Hippocampal formation (tissue), 2 donors: ENCODE results near the gene SAA2.
"Not testable (repeated sequence)": the region's sequence is repeated elsewhere in the genome, so short reads cannot be mapped to it uniquely, and the experiment has no call there.

Source experiments
- DNase-seq, 2 donors: peaks; one replicate each; lab custom pipeline; 2025; lab: John Stamatoyannopoulos, UW

Gene SAA2

DNA sequence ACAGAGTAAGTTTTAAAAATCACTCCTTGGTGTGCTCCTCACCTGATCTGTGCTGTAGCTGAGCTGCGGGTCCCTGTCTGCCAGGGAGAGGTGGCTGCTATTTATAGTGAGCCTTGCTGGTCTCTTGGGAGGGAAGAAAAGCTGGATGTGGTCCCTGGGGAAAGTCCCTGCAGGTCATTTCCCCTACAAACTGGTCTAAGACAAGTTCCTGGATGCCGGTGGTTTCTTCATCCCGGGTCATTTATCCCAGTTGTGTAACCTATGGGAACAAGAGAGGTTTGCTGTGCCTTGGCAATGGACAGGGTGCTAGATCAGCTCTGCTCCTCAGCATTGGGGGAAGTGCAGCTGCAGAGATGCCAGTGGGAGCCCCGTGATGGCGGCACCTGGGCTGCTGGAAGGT is at the start of gene SAA2:
Gene SAA2, minus strand, starts transcription at position 108 of the 400 bp plus-strand sequence. CDS start 657 bp downstream, outside the sequence.
- DNase-seq = no peak

DNA sequence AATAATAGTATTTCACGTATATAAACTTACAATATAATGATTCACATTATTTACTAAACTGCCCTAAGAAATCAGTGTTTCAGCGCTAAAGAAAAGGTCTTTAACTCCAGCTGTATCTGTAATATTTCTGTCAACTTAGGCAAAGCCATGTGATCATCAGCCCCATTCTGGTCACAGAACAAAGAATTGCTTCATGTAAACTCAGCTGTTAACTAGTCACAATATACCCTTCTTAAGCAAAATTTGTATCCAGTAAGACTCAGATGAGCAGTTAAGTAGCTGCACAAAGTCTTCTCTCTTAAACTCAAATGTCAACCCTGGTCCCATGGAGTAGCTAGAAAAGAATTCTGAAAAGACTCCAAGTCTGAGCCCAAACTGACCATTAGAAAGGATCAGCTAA is 46.8 kb upstream of the SAA2 start:
- no peak for DNase-seq

DNA sequence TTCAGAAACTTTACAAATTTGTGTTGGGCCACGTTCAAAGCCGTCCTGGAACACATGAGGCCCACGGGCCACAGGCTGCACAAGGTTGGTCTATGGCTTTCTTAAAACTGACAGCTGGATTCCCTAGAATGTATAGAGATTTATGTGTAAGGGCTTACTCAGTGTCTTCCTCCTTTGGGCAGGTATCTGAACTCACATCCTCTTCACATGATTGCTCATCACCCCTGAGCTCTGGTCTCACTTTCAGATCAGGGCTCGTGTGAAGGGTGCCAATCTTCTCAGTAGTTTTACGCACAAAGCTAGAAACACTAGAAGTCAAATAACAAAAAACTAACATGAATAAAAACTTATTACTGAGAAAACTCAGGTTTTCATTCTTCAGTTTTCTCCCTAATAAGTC is 46.4 kb upstream of the SAA2 start:
- DNase-seq = no peak

GRCh38 chr11:18288911-18289310 is 40.4 kb upstream of the SAA2 start:
- no peak for DNase-seq

DNA sequence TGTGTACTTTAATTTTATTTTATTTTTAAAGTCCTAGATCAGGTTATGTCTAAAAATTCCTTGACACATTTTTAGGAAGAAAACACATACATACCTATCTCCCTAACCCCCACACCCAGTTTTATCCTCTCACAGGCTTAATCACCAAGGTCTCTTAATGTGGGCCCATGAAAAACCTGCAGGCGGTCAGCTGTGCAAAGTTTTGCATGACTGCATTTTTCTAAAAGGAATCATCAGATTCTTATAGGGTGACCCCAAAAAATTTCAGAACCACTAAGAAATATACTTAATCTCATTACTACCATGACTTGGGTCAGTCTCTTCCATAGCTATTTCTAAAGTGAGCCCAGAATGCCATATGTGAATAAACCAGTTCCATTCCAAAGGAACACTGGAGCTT is 37.4 kb upstream of the SAA2 start:
- no peak for DNase-seq

DNA sequence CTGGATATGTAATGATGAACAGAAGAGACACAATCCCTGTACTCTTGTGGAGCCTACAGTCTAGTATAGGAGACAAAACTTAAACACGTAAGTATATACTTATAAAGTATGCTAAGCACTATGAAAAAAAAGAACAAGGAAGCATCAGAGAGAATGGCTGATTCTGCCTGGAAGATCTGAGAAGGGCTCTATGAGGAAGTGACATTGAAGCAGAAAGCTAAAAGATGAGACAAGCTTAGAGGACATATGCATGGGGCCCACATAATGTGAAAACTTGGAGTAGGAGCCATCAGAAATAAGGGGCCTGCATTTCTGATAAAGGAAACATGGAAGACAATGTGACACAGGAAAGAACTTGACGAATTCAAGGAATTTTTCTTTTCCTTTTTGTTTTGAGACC is 34.2 kb upstream of the SAA2 start:
- DNase-seq = no peak

DNA sequence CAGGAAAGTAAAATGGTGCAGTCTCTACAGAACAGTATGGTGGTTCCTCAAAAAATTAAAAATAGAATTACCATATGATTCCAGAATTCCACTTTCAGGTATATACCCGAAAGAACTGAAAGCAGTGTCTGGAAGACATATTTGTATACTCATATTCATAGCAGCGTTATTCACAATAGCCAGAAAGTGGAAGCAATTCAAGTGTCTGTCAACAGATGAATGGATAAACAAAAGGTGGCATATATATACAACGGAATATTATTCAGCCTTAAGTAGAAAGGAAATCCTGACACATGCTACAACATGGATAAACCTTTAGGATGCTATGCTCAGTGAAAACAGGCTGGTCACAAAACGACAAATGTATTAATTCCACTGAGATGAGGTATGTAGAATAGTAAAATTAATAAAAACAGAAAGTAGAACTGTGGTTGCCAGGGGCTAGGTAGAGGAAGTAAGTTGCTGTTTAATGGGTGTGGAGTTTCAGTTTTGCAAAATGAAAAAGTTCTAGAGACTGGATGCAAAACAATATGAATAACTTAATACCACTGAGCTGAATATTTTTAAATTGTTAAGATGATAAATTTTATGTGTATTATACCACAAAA is 32.1 kb upstream of the SAA2 start:
- no peak for DNase-seq

- DNase-seq = peak in 1 of 2 donors; percentile 3
These were observed 29.2 kb upstream of the SAA2 start for GRCh38 chr11:18277565-18278271.

- DNase-seq = no peak
These were observed 22.7 kb upstream of the SAA2 start for GRCh38 chr11:18271206-18271605.

- no peak for DNase-seq
These were observed 21.6 kb upstream of the SAA2 start for GRCh38 chr11:18270102-18270501.

DNA sequence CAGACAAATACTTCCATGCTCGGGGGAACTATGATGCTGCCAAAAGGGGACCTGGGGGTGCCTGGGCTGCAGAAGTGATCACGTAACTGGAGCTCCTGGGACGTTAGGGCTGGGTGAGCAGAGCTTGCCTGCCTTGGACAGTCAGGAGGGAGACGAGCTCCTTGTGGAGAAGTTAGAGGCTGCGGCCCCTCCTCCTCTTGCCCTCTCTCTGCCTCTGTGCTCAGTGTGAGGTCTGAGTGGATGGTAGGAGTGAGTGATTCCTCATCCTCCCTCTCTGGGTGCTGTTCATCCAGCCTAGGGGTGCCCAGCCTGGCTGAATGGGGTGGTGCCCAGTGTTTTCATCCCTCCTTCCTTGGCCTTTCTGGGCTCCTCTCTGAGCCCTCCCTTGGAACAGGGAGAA is 20.8 kb upstream of the SAA2 start:
- DNase-seq = not testable (repeated sequence)

DNA sequence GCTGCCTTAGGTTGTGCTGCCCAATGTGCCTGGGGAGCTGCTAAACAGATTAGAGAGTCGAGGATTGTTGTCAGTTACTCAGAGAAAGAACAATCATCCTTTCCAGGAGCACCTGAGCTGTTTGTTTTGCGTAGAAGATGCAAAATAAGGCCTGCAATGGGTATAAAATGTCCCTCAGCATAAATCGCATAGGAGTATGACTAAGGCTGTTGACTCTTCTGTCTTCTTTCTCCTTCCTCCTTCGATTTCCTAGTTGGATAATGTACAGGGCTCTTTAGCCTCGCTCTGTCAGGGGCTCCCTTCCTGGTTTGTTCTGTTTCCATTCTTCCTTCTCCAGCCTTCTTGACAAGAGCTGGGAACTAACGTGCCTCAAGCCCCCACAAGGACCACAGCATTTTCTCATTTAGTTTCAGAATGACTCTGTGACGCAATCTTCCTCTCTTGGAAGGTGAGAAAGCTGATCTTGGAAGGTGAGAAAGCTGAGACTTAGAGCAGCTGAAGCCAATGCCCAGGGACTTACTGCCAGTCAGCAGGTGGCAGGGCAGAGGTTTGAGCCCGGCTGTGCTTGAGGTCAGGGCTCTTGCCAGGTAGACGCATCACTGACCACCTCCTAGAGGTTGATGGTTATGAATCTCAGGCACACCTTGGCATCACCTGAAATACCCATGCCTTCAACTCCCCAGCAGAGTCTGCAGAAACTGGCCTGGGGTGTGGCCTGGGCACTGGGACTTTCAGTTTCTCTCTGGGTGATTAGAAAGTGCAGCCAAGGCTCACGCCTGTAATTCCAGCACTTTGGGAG is 19.1 kb upstream of the SAA2 start:
- not testable (repeated sequence) for DNase-seq

DNA sequence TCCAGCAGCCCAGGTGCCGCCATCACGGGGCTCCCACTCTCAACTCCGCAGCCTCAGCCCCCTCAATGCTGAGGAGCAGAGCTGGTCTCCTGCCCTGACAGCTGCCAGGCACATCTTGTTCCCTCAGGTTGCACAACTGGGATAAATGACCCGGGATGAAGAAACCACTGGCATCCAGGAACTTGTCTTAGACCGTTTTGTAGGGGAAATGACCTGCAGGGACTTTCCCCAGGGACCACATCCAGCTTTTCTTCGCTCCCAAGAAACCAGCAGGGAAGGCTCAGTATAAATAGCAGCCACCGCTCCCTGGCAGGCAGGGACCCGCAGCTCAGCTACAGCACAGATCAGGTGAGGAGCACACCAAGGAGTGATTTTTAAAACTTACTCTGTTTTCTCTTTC is 17.5 kb upstream of the SAA2 start, which contains the start of gene SAA1:
Gene SAA1, plus strand, starts transcription at position 316 of the 400 bp plus-strand sequence. CDS start 624 bp downstream, outside the sequence.
- DNase-seq = no peak

GRCh38 chr11:18264677-18265555 is 16.4 kb upstream of the SAA2 start:
- DNase-seq = no peak

- DNase-seq = no peak
These were observed 15.6 kb upstream of the SAA2 start for GRCh38 chr11:18264035-18264434.

GRCh38 chr11:18262681-18263350 is 14.3 kb upstream of the SAA2 start:
- not testable (repeated sequence) for DNase-seq

GRCh38 chr11:18261721-18262120 is 13.3 kb upstream of the SAA2 start:
- DNase-seq = no peak

- DNase-seq = no peak
These were observed 10.8 kb upstream of the SAA2 start for GRCh38 chr11:18259259-18259658.

- no peak for DNase-seq
These were observed 6.4 kb upstream of the SAA2 start for GRCh38 chr11:18254781-18255361.

- DNase-seq = no peak
These were observed 5.4 kb upstream of the SAA2 start for GRCh38 chr11:18253778-18254338.
